ENCODE measurements around the gene RPL3.

Gene RPL3

DNA sequence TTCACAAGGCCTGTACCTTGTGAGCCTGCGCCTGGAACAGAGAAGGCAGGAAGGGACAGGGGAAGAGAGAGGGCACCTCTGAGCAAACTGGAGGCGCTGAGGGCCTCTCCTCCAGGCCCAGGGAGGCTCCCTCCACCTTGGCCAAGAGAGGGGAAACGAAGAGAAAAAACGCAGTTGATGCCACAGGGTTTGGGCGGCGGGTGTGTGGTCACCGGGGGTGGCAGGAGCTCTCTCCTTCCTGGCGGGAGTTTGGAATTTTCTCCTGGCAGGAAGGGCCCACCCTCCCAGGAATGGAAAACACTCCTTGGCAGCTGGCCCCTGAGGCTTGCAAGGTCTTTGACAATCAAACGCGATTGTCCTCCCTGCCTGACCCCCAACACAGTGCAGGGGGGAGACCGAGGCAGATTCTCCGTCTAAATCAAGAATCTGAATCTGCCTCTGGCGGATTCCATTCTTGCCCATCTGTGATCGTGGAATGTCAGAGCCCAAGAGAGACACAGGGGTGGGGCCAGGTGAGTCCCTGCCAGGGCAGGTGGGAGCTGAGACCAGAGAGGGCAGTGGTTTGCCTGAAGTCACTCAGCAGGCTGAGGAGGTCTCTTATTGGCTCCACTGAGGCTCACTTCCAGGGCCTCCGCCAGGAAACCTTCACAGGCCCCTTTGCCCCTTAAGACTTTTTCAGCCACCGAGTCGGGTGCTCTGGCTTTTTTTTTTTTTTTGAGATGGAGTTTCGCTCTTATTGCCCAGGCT lies 21.0 kb downstream of the RPL3 start:
- Histone ChIP-seq H3K4me3 (ENCODE audit: insufficient read length, low read depth) (no peak overlapping the region), H3K27me3 (ENCODE audit: insufficient read depth, insufficient read length) (no peaks in the 10 kb centered on the region), H3K4me1 (ENCODE audit: insufficient read depth, insufficient read length) (peaks cover 23% of the 10 kb centered on the region), H3K9ac (ENCODE audit: insufficient read length, low read depth) (peak overlapping the region; percentile 42), H3K9me3 (ENCODE audit: insufficient read depth, low read length) (no peaks in the 10 kb centered on the region), H3K36me3 (ENCODE audit: insufficient read depth, insufficient read length, low read length) (no peaks in the 10 kb centered on the region)
- DNase-seq (ENCODE audit: low read depth, low spot score) = no peak
- no peak for TF ChIP-seq ZNF274 (IDR thresholded peaks at IDR 0.05; ENCODE audit: low read depth, low read length)
- TF ChIP-seq YY1 (IDR thresholded peaks at IDR 0.05; ENCODE audit: insufficient read depth, insufficient read length) = no peak
- no peak for TF ChIP-seq SUZ12 (IDR thresholded peaks at IDR 0.05; ENCODE audit: extremely low read depth, insufficient read depth, insufficient read length)

DNA sequence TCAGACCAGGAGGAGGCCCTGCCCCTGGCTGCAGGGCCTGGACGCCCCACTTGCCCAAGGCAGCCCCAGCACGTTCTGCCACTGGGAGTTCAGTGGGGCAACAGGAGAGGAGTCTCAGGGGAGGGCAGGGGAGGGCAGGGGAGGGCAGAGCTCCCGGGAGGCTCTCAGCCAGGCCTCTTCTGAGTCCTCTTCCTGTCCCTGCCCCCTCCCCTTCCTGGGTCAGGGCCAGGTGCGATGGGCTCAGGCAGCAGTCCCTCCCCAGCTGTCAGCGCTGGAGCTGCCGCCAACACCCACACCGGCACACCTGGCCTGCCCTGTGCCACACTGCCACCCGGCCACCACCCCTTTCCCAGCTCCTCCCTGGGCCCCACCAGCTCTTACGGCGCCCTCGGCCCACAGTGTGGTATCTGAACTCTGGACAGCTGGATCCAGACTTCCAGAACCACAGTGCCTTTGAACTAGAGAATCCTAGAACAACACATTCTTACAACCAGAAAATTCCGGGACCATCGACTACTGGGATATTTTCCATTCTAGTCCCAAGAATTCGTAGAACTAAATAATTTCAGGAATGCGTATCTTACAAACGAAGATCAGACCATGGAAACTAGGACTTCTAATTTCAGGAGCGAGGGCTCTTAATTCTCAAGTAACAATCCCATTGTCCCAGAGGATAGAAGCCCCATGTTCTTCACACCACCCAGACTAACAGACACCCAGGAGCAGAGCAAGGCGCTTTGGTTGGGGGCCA lies 21.8 kb downstream of the RPL3 start:
- Histone ChIP-seq H3K27me3 (ENCODE audit: insufficient read depth, insufficient read length) (no peaks in the 10 kb centered on the region), H3K4me3 (ENCODE audit: insufficient read length, low read depth) (no peak overlapping the region), H3K9ac (ENCODE audit: insufficient read length, low read depth) (peak overlapping the region; percentile 26), H3K4me1 (ENCODE audit: insufficient read depth, insufficient read length) (peaks cover 23% of the 10 kb centered on the region), H3K9me3 (ENCODE audit: insufficient read depth, low read length) (no peaks in the 10 kb centered on the region), H3K36me3 (ENCODE audit: insufficient read depth, insufficient read length, low read length) (no peaks in the 10 kb centered on the region)
- DNase-seq (ENCODE audit: low read depth, low spot score) = no peak
- no peak for TF ChIP-seq ZNF274 (IDR thresholded peaks at IDR 0.05; ENCODE audit: low read depth, low read length)

DNA sequence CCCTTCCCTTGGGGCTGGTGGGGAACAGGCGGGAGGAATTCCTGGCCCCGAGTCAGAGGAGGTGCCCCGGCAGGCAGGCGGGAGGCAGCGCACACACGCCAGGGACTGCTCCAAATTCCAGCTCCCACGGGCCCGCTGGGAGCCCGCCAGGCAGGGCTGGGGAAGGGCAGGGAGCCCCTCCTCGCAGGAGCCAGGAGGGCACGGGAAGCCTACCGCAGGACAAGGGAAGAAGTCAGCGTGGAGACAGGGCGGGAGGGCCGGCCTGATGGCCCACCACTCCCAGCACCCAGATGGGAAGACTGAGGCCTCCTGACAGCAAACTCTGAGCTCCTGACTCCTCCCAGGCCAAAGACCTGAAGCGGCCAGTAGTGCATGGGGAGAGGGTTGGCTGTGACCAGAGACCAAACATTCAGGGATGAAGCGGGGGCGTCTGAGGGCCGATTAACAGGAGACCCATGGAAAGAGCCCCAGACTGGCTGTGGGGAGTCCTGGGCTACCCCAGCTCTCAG lies 22.4 kb downstream of the RPL3 start:
- Histone ChIP-seq H3K36me3 (ENCODE audit: insufficient read depth, insufficient read length, low read length) (no peaks in the 10 kb centered on the region), H3K27me3 (ENCODE audit: insufficient read depth, insufficient read length) (no peaks in the 10 kb centered on the region), H3K9ac (ENCODE audit: insufficient read length, low read depth) (no peak overlapping the region), H3K4me3 (ENCODE audit: insufficient read length, low read depth) (no peak overlapping the region), H3K9me3 (ENCODE audit: insufficient read depth, low read length) (no peaks in the 10 kb centered on the region), H3K4me1 (ENCODE audit: insufficient read depth, insufficient read length) (peaks cover 23% of the 10 kb centered on the region)
- no peak for TF ChIP-seq YY1 (IDR thresholded peaks at IDR 0.05; ENCODE audit: insufficient read depth, insufficient read length)
- no peak for TF ChIP-seq ZNF274 (IDR thresholded peaks at IDR 0.05; ENCODE audit: low read depth, low read length)
- no peak for TF ChIP-seq SUZ12 (IDR thresholded peaks at IDR 0.05; ENCODE audit: extremely low read depth, insufficient read depth, insufficient read length)
- DNase-seq (ENCODE audit: low read depth, low spot score) = no peak

DNA sequence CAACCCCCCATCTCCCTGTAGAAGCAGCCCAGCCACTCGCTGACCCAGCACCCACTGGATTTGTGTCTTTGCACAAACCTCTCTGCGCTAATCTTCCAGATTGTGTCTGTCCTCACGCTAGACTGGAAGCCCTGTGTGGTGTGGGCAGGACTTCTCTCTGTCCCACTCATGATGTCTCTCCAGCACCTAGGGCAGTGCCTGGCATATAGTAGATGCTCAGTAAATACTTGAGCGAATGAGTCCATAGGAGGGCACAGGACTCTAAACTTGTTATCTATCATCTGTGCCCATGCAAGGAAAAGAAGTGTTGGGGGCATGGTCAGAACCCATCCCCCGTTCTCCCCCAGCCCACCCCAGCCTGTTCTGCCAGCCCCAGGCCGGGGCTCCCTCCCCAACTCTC lies 22.9 kb downstream of the RPL3 start:
- TF ChIP-seq YY1 (IDR thresholded peaks at IDR 0.05; ENCODE audit: insufficient read depth, insufficient read length) (no peak), ZNF274 (IDR thresholded peaks at IDR 0.05; ENCODE audit: low read depth, low read length) (no peak), SUZ12 (IDR thresholded peaks at IDR 0.05; ENCODE audit: extremely low read depth, insufficient read depth, insufficient read length) (no peak)
- no peaks in the 10 kb centered on the region for H3K36me3 ChIP-seq (ENCODE audit: insufficient read depth, insufficient read length, low read length)
- H3K27me3 ChIP-seq (ENCODE audit: insufficient read depth, insufficient read length) = no peaks in the 10 kb centered on the region
- H3K9ac ChIP-seq (ENCODE audit: insufficient read length, low read depth) = no peak overlapping the region
- DNase-seq (ENCODE audit: low read depth, low spot score) = no peak
- H3K9me3 ChIP-seq (ENCODE audit: insufficient read depth, low read length) = no peaks in the 10 kb centered on the region
- H3K4me3 ChIP-seq (ENCODE audit: insufficient read length, low read depth) = no peak overlapping the region
- peaks cover 28% of the 10 kb centered on the region for H3K4me1 ChIP-seq (ENCODE audit: insufficient read depth, insufficient read length)

DNA sequence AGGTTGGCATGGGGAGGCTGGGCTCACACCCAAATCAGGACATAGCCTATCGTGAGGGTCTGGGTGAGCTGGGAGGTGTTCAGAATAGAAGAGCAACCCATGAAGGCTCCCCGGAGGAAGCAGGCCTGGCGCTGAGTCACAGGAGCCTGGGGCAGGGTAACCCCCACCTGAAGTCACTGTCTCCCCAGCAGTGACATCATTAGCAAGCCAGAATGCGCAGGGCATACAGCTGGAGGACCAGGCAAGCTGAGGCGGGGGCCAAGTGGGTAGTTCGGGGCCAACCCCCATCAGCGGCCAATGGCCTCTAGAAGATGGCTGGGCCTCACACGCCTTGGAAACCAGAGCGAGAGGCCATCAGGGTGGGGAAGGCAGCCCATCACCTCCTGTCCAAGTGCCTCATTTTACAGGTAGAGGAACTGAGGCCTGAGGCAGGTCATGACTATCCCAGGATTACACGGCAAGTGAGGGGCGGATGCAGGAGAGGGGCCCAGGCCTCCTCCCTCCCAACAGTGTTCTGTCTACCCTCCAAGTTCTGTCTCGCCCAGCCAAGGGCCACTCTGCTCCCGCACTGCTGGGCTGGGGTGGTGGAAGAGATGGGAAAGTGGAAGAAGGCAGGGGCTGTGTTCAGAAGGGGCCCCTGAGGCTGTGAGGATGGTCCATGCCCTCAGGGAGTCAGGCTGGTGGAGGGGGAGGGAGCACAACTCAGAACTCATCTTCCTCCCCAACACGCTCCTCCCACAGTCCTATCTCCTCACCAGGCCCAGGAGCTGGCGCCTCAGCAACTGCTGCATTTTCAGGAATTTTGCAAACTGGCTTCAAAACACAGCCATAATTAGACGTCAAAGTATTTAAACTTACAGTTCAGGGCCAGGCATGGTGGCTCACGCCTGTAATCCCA lies 24.6 kb downstream of the RPL3 start:
- TF ChIP-seq YY1 (IDR thresholded peaks at IDR 0.05; ENCODE audit: insufficient read depth, insufficient read length) (no peak), SUZ12 (IDR thresholded peaks at IDR 0.05; ENCODE audit: extremely low read depth, insufficient read depth, insufficient read length) (no peak), ZNF274 (IDR thresholded peaks at IDR 0.05; ENCODE audit: low read depth, low read length) (no peak)
- Histone ChIP-seq H3K4me3 (ENCODE audit: insufficient read length, low read depth) (no peak overlapping the region), H3K9me3 (ENCODE audit: insufficient read depth, low read length) (no peaks in the 10 kb centered on the region), H3K4me1 (ENCODE audit: insufficient read depth, insufficient read length) (peaks cover 25% of the 10 kb centered on the region), H3K9ac (ENCODE audit: insufficient read length, low read depth) (no peak overlapping the region), H3K36me3 (ENCODE audit: insufficient read depth, insufficient read length, low read length) (no peaks in the 10 kb centered on the region), H3K27me3 (ENCODE audit: insufficient read depth, insufficient read length) (no peaks in the 10 kb centered on the region)
- DNase-seq (ENCODE audit: low read depth, low spot score) = no peak

DNA sequence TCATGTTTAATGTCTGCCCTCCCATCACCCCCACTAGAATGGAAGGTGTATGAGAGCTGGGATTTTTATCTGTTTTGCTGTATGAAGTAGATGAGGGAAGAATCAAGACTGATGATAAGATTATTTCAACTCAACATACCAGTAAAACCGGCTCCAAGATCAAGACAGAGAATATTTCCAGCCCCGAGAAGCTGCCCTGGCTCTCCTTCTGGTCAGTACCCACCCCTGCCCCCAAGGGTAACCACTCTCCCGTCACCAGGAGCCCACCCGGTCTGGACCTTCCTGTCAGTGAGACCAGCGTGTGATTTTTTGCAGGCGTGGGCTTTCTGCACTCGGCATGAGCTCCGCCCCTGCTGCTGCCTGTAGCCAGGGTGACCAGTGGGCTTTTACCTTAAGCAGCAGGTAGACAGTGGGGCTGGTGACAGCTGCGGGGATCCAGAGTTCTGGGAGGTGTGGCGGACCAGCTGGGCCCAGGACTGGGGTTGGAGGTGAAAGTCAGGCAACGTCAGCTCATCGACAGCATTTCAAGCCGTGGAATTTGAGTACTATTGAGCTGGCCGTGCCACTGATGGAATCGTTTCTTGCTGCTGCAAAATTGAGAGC lies 25.6 kb downstream of the RPL3 start:
- H3K4me1 ChIP-seq (ENCODE audit: insufficient read depth, insufficient read length) = peaks cover 21% of the 10 kb centered on the region
- DNase-seq (ENCODE audit: low read depth, low spot score) = no peak
- TF ChIP-seq SUZ12 (IDR thresholded peaks at IDR 0.05; ENCODE audit: extremely low read depth, insufficient read depth, insufficient read length) (no peak), YY1 (IDR thresholded peaks at IDR 0.05; ENCODE audit: insufficient read depth, insufficient read length) (no peak), ZNF274 (IDR thresholded peaks at IDR 0.05; ENCODE audit: low read depth, low read length) (no peak)
- no peaks in the 10 kb centered on the region for H3K9me3 ChIP-seq (ENCODE audit: insufficient read depth, low read length)
- H3K36me3 ChIP-seq (ENCODE audit: insufficient read depth, insufficient read length, low read length) = no peaks in the 10 kb centered on the region
- H3K27me3 ChIP-seq (ENCODE audit: insufficient read depth, insufficient read length) = no peaks in the 10 kb centered on the region
- H3K9ac ChIP-seq (ENCODE audit: insufficient read length, low read depth) = no peak overlapping the region
- H3K4me3 ChIP-seq (ENCODE audit: insufficient read length, low read depth) = no peak overlapping the region

Data from NT2/D1 (cell line).